ENCODE data around the gene RERE.
"Not testable (repeated sequence)": the region's sequence is repeated elsewhere in the genome, so short reads cannot be mapped to it uniquely, and the experiment has no call there.

The RERE gene

DNA sequence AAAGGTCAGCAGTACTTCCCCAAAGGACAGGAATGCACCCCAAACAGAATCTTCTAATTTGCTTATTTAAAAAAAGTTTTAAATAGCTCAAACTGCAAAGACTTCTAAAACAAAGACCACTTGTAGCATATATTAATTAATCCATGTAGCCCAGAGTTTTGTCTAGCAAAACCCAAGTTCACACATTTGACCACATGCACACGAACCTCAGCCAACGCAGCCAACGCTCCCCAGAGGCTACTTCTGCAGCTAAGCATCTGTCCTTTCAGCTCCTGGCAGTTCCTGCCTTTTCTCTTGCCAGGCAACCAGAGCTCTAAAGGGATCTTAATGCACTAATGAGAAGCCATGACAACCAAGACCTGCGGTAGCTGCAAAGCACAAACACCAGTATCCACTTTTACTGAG is 89.6 kb downstream of the RERE start:
- H4K20me1 ChIP-seq (ENCODE audit: low read depth, low read length) = no peaks in the 10 kb centered on the region
- no peak overlapping the region for H2AFZ ChIP-seq (ENCODE audit: low read depth, low read length, severe bottlenecking)
- no peaks in the 10 kb centered on the region for H3K9me3 ChIP-seq (ENCODE audit: insufficient read depth, low read length)
- H3K79me2 ChIP-seq (ENCODE audit: insufficient read depth, low read length) = no peaks in the 10 kb centered on the region
- H3K27me3 ChIP-seq (ENCODE audit: low read length) = no peaks in the 10 kb centered on the region
- no peak overlapping the region for H3K4me3 ChIP-seq (ENCODE audit: insufficient read depth, low read length, poor library complexity, severe bottlenecking)
- no peaks in the 10 kb centered on the region for H3K9me2 ChIP-seq (replicated peaks; ENCODE audit: insufficient read depth, low read length)
- no peak overlapping the region for H3K4me2 ChIP-seq (ENCODE audit: low read depth, low read length, poor library complexity, severe bottlenecking)
- H3F3A ChIP-seq (ENCODE audit: insufficient read depth) = 0 out of 2 replicates have a peak, but pooled peaks cover 3% of the 10 kb centered on the region
- TF ChIP-seq, protein P1, sequence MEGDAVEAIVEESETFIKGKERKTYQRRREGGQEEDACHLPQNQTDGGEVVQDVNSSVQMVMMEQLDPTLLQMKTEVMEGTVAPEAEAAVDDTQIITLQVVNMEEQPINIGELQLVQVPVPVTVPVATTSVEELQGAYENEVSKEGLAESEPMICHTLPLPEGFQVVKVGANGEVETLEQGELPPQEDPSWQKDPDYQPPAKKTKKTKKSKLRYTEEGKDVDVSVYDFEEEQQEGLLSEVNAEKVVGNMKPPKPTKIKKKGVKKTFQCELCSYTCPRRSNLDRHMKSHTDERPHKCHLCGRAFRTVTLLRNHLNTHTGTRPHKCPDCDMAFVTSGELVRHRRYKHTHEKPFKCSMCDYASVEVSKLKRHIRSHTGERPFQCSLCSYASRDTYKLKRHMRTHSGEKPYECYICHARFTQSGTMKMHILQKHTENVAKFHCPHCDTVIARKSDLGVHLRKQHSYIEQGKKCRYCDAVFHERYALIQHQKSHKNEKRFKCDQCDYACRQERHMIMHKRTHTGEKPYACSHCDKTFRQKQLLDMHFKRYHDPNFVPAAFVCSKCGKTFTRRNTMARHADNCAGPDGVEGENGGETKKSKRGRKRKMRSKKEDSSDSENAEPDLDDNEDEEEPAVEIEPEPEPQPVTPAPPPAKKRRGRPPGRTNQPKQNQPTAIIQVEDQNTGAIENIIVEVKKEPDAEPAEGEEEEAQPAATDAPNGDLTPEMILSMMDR (IDR thresholded peaks at IDR 0.05; ENCODE audit: insufficient read depth, low read length, poor library complexity, severe bottlenecking) = no peak
- TF ChIP-seq EZH2phosphoT487 (conservative IDR thresholded peaks at IDR 0.05; ENCODE audit: low read length) = no peak
- H3K36me3 ChIP-seq (ENCODE audit: low read length) = no peaks in the 10 kb centered on the region
- H3K9ac ChIP-seq (ENCODE audit: low read length) = no peak overlapping the region
- no peak overlapping the region for H3K27ac ChIP-seq (ENCODE audit: low read depth, low read length)

DNA sequence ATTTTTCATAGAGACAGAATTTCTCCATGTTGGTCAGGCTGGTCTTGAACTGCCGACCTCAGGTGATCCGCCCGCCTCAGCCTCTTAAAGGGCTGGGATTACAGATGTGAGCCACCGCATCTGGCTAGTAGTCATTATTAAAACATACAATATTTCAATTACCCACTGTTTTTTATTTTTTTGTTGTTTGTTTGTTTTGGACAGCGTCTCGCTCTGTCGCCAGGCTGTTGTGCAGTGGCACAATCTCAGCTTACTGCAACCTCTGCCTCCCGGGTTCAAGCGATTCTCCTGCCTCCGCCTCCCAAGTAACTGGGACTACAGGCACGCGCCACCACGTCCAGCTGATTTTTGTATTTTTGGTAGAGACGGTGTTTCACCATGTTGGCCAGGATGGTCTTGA is 90.1 kb downstream of the RERE start:
- H2AFZ ChIP-seq (ENCODE audit: low read depth, low read length, severe bottlenecking); H3K27ac ChIP-seq (ENCODE audit: low read depth, low read length); H3K9ac ChIP-seq (ENCODE audit: low read length); H3K9me3 ChIP-seq (ENCODE audit: insufficient read depth, low read length); H4K20me1 ChIP-seq (ENCODE audit: low read depth, low read length); H3F3A ChIP-seq (ENCODE audit: insufficient read depth); H3K79me2 ChIP-seq (ENCODE audit: insufficient read depth, low read length); H3K27me3 ChIP-seq (ENCODE audit: low read length); H3K36me3 ChIP-seq (ENCODE audit: low read length); H3K4me3 ChIP-seq (ENCODE audit: insufficient read depth, low read length, poor library complexity, severe bottlenecking); H3K9me2 ChIP-seq (replicated peaks; ENCODE audit: insufficient read depth, low read length); H3K4me2 ChIP-seq (ENCODE audit: low read depth, low read length, poor library complexity, severe bottlenecking): not testable (repeated sequence)

- not testable (repeated sequence) for H2AFZ ChIP-seq (ENCODE audit: low read depth, low read length, severe bottlenecking); H3K4me2 ChIP-seq (ENCODE audit: low read depth, low read length, poor library complexity, severe bottlenecking); H3K9me2 ChIP-seq (replicated peaks; ENCODE audit: insufficient read depth, low read length); H3K27ac ChIP-seq (ENCODE audit: low read depth, low read length); H3F3A ChIP-seq (ENCODE audit: insufficient read depth); H3K79me2 ChIP-seq (ENCODE audit: insufficient read depth, low read length); H3K36me3 ChIP-seq (ENCODE audit: low read length); H3K4me3 ChIP-seq (ENCODE audit: insufficient read depth, low read length, poor library complexity, severe bottlenecking); H3K27me3 ChIP-seq (ENCODE audit: low read length); H4K20me1 ChIP-seq (ENCODE audit: low read depth, low read length); H3K9me3 ChIP-seq (ENCODE audit: insufficient read depth, low read length); H3K9ac ChIP-seq (ENCODE audit: low read length)
Measured at GRCh38 chr1:8726801-8727186, 90.6 kb downstream of the RERE start.

GRCh38 chr1:8723010-8723409 is 94.4 kb downstream of the RERE start:
- H3K4me2 ChIP-seq (ENCODE audit: low read depth, low read length, poor library complexity, severe bottlenecking) = no peak overlapping the region

More at GRCh38 chr1:8723010-8723409, 94.4 kb downstream of the RERE start:
- Histone ChIP-seq H3K9ac (ENCODE audit: low read length) (no peak overlapping the region), H3K79me2 (ENCODE audit: insufficient read depth, low read length) (no peaks in the 10 kb centered on the region), H3K36me3 (ENCODE audit: low read length) (no peaks in the 10 kb centered on the region), H4K20me1 (ENCODE audit: low read depth, low read length) (no peaks in the 10 kb centered on the region; the same call in 1 of the 2 replicates), H2AFZ (ENCODE audit: low read depth, low read length, severe bottlenecking) (no peak overlapping the region), H3K9me3 (ENCODE audit: insufficient read depth, low read length) (no peaks in the 10 kb centered on the region), H3K27me3 (ENCODE audit: low read length) (no peaks in the 10 kb centered on the region), H3F3A (ENCODE audit: insufficient read depth) (0 out of 2 replicates have a peak, but pooled peaks cover 3% of the 10 kb centered on the region), H3K4me3 (ENCODE audit: insufficient read depth, low read length, poor library complexity, severe bottlenecking) (no peak overlapping the region), H3K9me2 (replicated peaks; ENCODE audit: insufficient read depth, low read length) (no peaks in the 10 kb centered on the region), H3K27ac (ENCODE audit: low read depth, low read length) (no peak overlapping the region)
- no peak for TF ChIP-seq EZH2phosphoT487 (conservative IDR thresholded peaks at IDR 0.05; ENCODE audit: low read length)
- TF ChIP-seq, protein P1 (IDR thresholded peaks at IDR 0.05; ENCODE audit: insufficient read depth, low read length, poor library complexity, severe bottlenecking) = no peak

Measured in SU-DHL-6 (cell line).